Jurkat, Clone E6-1 (cell line): ENCODE data around the gene TTYH3.

Experiments
- DNase-seq: peaks from one replicate; pipeline ENCODE4 v3.0.0-alpha.2; 2011; ENCODE audit warnings: low read depth, low spot score
- H3K4me3 ChIP-seq: 2 replicates; pipeline ENCODE4 v1.5.1; 2011; ENCODE audit warnings: mild to moderate bottlenecking, low read length, control low read depth, moderate library complexity

The TTYH3 gene

DNA sequence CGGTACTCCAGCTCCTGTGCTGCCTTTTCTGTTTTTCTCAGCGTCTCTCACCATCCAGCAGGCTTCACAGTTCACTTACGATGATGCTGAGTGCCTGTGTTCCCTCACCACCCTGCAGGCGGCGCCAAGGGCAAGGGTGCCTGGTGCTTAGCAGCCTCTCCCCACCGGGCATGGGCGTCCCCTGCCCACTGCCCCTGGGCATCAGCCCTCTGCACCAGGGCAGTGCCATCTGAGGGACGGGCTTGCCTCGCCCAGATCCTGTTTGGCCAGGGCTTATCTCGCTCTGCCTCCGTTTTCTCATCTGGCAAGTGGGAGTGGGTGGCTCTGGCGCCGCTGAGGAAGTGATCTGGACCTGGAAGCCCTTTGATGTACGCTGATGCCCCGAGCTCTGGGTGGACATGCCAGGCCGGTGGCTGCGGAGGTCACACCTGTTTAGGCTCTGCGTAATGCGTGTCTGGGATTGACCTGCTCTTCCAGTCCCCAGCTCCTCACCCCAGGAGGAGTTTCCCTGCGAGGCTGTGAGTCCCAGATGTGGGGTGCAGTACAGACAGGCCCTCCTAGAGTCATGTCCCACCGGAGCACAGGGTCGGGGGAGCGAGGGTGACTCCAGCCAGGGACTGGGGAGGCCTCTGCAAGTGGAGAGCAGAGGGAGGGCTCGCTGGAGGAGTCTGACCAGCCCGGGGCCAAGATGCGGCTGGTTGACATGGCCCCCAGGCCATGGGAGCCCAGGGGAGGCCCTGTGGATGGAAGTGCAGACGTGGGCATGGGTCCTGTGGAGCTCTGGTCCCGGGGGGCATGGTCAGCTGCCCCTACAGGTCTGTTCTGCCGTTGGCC lies 11.8 kb downstream of the TTYH3 start:
- peak; percentile 22 for DNase-seq
- H3K4me3 ChIP-seq, result no peak overlapping the region

DNA sequence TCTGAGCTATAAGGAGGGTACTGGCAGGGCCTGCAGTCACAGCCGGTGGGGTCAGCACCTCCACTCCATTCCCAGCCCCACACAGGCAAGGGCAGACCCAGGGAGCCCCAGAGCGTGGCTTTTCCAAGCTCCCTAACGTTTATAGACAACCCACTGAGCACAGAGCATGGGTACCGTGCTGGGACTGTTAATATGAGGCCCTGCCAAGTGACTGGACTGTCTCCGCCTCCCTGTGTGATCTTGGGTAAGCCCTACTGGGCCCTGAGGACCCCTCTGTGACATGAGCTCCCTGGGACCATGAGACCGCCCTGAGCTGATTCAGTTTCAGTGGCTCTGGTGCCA lies 12.4 kb downstream of the TTYH3 start:
- H3K4me3 ChIP-seq, result no peak overlapping the region
- no peak for DNase-seq

DNA sequence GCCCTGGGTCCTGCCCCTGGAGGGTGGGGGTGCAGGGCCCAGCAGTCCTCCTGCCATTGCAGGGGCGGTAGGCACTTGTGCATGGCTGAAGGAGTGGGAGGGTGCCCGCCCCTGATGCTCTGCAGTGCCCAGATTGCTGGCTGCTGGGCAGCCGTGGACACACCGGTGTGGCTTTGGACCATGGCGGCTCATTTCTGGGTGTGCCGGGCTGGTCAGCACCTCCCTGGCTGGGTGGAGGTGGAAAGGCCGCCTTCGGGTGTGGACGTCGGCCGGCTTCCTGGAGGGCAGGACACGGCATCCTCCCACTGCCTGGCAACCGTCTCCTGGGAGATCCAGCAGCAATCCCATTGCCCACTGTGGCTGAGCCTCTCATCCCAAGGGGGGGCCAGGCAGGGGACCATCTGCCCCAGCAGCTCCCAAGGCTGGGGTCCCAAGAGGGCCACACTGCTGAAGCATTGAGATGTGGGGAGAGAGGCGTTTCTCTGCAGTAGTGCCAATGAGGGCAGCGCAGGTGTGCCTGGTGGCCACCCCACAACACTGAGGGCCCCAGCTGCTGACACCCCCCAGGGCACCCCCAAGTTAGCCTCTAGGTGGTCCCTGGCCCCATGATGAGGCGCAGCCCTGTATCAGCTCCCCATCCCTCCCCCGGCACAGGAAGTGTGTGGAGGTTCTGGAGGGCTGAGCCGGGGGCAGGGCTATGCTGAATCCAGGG lies 12.9 kb downstream of the TTYH3 start:
- DNase-seq, result no peak
- peak overlapping the region; percentile 37 for H3K4me3 ChIP-seq

DNA sequence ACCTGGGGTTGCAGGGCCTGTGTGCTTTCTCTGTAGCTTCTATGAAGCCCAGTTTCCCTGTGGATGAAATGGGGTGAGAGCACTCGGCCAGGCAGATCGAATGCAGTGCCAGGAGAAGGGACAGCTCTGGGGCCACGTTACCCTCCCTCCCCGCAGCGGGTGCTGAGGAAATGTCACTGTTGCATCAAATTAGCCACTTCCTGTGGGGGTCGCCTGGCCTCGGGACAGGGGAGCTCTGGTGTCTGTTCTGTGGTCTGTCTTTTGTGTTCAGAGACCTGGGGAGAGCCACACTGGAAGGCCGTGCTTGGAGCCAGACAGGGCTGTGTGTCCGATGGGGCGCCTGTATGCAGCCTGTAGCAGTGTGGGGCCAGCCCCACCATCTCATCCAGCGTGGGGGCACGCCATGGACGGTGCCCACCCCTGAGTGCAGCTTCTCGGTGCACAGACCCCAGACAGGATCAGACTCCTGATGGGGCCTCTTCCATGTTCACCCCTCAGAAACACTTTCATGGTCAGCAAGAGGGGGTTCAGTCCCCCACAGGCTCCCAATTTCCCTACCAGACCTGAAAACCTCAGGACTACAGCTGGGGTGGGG lies 13.6 kb downstream of the TTYH3 start:
- DNase-seq, result peak; percentile 71

DNA sequence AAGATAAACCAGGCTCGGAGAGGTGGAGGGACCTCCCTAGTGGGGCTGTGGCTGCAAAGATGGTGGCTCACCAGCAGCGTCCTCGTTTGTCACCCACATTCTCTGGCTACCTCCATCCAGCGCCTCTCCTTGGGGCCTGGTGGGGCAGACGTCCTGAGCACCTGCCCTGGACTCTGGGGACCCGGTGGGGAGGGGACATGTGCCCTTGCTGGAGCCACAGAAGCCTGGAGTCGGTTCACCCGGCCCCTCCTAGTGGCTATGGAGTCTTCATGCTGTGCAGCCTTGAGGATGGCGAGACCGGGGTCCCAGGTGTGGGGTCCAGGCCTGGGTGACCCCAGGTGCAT lies 14.5 kb downstream of the TTYH3 start:
- DNase-seq, result no peak
- no peak overlapping the region for H3K4me3 ChIP-seq

More for the DNA sequence above, 13.6 kb downstream of the TTYH3 start:
- H3K4me3 ChIP-seq, result peak overlapping the region; percentile 37

DNA sequence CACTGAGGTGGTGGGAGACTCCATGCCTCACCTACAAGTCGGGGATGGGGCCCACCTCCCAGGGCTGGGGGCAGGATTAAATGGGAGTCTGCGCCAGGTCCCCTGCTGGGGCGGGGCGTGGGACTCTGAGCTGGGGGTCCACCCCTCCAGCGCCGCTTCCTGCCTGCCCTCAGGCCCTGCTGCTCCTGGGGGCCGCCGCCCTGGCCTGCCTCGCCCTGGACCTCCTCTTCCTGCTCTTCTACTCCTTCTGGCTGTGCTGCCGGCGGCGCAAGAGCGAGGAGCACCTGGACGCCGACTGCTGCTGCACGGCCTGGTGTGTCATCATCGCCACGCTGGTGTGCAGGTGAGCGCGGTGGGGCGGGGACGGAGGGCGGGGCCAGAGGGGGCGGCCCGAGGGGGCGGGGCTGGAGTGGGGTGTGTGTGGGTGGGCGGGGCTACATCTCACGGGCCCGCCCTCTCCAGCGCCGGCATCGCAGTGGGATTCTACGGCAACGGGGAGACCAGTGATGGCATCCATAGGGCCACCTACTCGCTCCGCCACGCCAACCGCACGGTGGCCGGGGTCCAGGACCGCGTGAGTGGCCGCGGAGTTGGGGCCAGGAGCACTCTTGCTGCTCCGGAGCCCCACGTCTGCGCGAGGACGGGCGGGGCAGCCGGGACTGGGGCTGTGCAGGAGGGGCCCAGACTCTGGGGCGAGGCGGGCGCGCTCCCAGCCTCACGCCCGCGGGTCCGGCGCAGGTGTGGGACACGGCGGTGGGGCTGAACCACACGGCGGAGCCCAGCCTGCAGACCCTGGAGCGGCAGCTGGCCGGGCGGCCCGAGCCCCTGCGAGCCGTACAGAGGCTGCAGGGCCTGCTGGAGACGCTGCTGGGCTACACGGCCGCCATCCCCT lies 15.1 kb downstream of the TTYH3 start:
- no peak for DNase-seq
- H3K4me3 ChIP-seq, result no peak overlapping the region

DNA sequence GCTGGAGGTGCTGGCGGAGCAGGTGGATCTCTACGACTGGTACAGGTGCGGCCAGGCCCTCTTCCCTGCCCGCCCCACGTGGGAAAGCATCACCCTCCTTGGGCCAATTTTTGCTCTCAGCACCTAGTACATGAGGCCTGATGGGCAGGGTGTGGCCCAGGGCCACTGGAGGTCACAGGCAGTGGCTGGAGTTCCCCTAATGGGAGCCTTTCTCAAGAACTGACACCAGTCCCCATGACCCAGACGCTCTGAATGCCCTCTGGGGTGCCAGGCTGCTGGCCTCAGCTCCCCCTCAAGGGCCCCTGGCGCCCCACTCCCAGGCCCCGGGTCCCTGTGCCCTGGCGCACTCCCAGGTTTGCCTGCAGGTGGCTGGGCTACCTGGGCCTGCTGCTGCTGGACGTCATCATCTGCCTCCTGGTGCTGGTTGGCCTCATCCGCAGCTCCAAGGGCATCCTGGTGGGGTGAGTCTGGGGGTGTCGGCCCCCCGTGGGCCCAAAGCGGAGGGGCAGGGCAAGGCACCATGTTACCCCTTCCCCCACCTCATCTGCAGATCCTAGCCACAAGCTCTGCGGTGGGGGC lies 15.9 kb downstream of the TTYH3 start:
- no peak overlapping the region for H3K4me3 ChIP-seq
- no peak for DNase-seq

DNA sequence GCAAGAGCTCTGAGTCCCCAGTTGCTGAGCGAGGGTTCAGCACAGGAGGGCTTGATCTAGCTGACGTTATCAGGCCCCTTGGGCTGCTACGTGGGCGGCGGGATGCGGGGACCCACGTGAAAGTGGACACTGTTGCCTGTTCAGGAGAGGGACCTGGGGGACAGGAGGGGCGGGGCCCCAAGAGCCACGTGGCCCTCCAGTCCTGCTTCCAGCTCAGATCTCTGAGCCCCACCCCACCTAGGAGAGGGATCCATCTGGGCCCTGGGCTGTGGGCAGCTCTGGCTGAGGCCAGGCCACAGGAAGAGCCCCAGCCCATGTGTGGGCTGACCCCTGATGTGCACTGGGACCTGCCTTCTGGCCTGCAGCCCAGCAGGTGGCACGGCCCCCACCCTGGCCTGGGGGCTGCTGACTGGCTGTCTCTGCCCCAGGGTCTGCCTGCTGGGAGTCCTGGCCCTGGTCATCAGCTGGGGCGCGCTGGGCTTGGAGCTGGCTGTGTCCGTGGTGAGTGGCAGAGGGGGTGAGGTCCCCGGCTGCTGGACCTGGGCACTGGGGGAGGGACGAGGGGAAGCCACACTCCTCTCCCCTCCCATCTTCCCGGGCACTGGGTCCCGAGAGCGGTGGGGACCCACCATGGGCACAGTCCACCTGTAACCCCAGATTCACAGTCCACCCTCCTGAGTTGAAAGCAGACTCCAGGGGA lies 17.5 kb downstream of the TTYH3 start:
- no peak overlapping the region for H3K4me3 ChIP-seq
- no peak for DNase-seq

DNA sequence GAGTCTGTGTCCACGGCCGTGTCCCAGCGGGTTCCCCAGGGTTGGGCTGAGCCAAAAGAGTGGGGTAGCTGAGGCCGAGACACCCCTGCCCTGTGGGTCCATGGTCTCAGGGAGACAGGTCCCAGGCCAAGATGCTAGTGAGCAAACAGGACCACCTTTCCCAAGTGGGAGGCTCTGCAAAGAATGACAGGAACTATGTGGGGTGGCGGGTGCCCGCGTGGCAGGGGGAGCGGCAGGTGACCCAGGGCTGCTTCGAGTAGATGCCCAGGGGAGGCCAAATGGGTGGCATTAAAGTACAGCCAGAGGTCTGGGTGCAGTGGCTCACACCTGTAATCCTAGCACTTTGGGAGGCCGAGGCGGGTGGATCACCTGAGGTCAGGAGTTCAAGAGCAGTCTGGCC lies 18.2 kb downstream of the TTYH3 start:
- DNase-seq, result no peak
- H3K4me3 ChIP-seq, result no peak overlapping the region

DNA sequence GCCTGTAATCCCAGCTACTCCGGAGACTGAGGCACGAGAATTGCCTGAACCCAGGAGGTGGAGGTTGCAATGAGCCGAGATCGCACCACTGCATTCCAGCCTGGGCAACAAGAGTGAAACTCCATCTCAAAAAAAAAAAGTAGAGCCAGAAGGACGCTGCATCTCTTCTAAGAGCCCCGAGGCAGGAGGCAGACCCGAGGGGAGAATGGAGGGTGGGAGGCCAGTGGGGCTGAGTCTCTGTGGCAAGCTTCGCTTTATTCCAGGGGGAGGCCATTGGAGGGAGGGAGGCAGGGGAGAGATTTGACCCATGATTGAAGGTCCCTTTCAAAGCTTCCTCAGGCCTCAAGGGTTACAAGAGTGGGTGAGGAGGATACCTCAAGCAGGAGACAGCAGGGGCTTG lies 18.7 kb downstream of the TTYH3 start:
- no peak overlapping the region for H3K4me3 ChIP-seq
- no peak for DNase-seq

DNA sequence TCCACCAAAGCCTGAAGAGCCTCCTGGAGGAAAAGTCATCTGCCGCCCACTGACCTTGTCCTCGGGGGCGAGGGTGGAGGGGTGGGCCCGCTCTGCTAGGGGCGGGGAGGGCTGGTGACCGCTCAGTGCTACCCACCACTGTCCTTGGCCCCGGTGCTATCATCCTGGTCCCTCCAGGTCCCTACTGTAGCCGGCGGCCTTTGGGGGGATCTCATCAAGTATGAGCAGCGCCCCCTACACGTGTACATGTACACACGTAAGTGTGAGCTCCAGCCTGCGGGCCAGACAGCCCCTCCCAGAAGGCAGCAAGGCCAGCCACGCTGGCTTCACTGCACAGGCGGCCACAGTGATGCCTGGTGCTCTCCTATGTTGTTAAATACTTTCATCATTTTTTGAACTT lies 19.6 kb downstream of the TTYH3 start:
- no peak for DNase-seq
- H3K4me3 ChIP-seq, result no peak overlapping the region

DNA sequence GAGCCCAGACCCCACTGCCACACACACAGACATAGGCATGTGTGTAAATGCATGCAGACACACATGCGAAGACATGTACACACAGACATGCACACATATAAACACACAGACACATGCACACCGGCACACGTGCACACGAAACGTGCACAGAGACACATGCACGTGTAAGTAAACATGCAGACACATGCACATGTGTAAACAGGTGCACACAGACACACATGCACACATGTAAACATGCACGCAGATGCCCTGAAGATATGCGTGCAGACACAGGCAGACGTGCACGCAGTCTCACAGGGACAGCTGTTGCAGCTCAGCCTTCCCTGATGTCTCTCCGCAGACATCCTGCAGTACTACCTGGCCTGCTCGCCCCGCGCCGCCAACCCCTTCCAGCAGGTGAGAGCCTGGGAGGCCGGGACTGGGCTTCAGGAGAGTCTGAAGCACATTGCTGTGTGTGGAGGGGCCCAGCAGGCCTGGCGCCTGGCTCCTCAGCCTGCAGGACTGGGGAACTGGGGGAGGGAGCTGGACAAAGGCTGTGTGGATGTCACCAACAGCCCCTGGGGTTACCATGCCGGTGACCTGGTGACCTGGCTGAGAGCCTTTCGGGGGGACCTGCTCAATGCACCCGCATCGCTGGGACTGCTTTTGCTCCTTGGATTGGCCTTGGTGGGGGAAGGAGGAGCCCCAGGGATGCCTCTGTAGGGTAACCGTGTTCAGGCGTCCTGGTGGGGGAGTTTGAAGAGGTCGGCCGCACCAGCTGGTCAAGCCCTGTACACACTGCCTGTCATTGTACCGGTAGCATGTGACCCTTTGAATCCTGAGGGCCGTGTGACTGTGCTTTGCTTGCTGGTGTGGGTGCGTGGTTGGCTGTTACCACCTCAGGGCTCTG lies 20.3 kb downstream of the TTYH3 start:
- no peak overlapping the region for H3K4me3 ChIP-seq
- DNase-seq, result no peak

DNA sequence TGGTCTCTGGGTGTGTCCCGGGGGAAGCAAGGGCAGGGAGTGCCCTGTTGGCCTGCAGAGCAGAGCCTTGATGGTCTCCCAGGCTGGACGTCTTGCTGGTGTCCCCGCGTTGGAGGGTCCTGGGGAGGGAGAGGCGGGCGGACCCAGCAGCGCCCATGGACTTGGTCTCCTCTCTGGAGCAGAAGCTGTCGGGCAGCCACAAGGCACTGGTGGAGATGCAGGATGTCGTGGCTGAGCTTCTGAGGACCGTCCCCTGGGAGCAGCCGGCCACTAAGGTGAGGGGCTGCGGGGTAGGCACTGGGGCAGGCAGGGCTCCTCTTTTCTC lies 20.9 kb downstream of the TTYH3 start:
- no peak for DNase-seq
- H3K4me3 ChIP-seq, result no peak overlapping the region

DNA sequence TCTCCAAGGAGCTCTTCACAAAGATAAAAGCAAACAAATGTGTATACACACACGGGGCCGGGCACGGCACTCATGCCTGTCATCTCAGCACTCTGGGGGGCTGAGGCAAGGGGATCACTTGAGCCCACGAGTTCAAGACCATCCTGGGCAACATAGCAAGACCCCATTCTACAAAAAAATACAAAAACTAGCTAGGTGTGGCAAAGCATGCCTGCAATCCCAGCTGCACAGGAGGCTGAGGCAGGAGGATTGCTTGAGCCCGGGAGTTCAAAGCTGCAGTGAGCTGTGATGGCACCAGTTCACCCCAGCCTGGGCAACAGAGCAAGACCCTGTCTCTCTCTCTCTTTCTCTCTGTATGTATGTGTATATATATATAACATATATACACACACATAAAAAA lies 22.3 kb downstream of the TTYH3 start:
- no peak for DNase-seq
- no peak overlapping the region for H3K4me3 ChIP-seq

DNA sequence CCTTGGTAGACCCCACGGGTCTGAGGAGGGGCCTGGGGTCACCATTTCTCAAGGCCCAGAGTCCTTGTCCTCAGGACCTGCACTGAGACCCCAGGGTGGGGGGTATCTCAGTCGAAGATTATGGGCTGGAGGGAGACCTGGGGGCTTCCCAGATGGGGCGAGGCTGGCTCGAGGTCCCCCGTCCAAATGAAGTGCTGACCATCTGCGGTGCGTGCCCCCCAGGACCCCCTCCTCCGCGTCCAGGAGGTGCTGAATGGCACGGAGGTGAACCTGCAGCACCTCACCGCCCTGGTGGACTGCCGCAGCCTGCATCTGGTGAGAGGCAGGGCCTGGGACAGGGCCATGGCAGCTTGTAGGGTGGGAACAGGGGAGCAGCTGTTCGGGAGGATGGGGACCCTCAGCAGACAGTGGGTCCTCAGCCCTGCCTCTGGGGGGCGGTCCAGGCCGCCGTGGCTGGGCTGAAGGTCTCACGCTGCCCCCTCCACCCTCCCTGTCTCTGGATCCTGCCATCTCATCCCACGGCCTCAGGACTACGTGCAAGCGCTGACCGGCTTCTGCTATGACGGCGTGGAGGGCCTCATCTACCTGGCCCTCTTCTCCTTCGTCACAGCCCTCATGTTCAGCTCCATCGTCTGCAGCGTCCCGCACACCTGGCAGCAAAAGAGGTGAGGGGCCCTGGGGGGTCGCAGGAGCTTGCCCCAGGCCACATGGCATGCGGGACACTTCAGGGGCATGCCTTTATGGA lies 24.3 kb downstream of the TTYH3 start:
- H3K4me3 ChIP-seq, result no peak overlapping the region
- DNase-seq, result no peak

DNA sequence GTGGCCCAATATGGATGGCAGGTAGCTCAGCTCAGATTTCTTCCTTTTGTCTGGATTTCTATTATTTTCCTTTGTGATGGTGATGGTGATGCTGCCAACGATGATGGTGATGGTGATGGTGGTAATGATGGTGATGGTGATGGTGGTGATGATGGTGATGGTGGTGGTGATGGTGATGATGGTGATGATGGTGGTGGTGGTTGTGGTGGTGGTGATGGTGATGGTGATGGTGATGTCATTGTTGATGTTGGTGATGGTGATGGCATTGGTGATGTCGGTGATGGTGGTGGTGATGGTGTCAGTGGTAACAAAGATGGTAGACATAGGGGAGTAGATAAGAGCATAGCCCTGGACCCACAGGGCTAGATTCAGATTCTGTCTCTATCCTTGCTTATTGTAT lies 25.4 kb downstream of the TTYH3 start:
- DNase-seq, result no peak

DNA sequence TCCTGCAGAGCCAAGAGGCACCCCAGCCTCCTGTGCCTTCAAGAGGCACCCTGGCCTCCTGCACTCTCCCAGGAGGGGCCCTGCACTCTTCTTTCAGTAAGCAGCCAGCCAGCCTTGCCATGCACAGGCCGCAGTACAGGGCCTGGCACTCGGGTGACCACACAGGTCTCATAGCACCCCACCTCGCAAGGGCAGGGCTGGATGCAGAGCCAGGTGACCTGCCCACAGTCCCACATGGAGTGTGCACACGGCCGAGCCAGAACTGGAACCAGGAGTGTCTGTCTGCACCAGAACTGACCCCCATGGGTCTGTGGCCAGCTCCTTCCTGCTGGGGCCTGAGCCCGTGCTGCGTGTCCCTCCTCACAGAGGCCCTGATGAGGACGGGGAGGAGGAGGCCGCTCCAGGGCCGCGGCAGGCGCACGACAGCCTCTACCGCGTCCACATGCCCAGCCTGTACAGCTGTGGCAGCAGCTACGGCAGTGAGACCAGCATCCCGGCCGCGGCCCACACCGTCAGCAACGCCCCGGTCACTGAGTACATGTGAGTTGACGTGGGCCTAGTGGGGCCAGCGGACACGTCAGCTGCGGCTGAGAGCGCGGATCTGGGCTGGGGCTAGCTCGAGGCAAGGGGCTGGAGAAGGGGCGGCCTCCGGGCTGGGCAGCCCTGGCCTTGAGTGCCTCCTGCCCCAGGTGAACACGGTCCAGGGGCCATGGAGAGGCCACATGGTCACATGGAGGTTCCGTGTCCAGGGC lies 26.3 kb downstream of the TTYH3 start:
- H3K4me3 ChIP-seq, result no peak overlapping the region
- no peak for DNase-seq

More for the DNA sequence above, 25.4 kb downstream of the TTYH3 start:
- H3K4me3 ChIP-seq, result no peak overlapping the region
